NT2/D1 (cell line): ENCODE results near the gene PLOD1.
"Not testable (repeated sequence)": the region's sequence is repeated elsewhere in the genome, so short reads cannot be mapped to it uniquely, and the experiment has no call there.

ENCODE experiments used
- YY1 ChIP-seq: IDR thresholded peaks from 2 replicates; pipeline ENCODE4 v1.6.1; 2011; ENCODE audit not compliant: insufficient read length, insufficient read depth
- ZNF274 ChIP-seq: IDR thresholded peaks from 2 replicates; pipeline ENCODE4 v1.6.1; 2011; ENCODE audit warnings: mild to moderate bottlenecking, low read depth, low read length

DNA sequence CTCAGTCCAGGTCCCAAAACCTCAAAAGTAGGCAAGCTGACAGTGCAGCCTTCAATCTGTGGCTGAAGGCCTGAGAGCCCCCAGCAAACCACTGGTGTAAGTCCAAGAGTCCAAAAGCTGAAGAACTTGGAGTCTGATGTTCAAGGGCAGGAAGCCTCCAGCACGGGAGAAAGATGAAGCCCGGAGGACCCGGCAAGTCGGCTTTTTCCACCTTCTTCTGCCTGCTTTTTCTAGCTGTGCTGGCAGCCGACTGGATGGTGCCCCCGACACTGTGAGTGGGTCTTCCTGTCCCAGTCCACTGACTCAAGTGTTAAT is 23.6 kb upstream of the PLOD1 start:
- TF ChIP-seq YY1, ZNF274: not testable (repeated sequence)
